ENCODE measurements around the gene NTHL1.

- TF ChIP-seq, protein P1, sequence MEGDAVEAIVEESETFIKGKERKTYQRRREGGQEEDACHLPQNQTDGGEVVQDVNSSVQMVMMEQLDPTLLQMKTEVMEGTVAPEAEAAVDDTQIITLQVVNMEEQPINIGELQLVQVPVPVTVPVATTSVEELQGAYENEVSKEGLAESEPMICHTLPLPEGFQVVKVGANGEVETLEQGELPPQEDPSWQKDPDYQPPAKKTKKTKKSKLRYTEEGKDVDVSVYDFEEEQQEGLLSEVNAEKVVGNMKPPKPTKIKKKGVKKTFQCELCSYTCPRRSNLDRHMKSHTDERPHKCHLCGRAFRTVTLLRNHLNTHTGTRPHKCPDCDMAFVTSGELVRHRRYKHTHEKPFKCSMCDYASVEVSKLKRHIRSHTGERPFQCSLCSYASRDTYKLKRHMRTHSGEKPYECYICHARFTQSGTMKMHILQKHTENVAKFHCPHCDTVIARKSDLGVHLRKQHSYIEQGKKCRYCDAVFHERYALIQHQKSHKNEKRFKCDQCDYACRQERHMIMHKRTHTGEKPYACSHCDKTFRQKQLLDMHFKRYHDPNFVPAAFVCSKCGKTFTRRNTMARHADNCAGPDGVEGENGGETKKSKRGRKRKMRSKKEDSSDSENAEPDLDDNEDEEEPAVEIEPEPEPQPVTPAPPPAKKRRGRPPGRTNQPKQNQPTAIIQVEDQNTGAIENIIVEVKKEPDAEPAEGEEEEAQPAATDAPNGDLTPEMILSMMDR (tag by site-specific recombination; IDR thresholded peaks at IDR 0.05): no peak
- TF ChIP-seq KLF9 (tag by site-specific recombination; IDR thresholded peaks at IDR 0.05; ENCODE audit: low read depth) (no peak), ZBTB26 (tag by site-specific recombination; optimal IDR thresholded peaks at IDR 0.05) (no peak), ZNF555 (tag by site-specific recombination; conservative IDR thresholded peaks at IDR 0.05) (no peak), ZNF76 (tag by site-specific recombination; IDR thresholded peaks at IDR 0.05; ENCODE audit: borderline replicate concordance, low read depth) (no peak), ZNF184 (tag by site-specific recombination; IDR thresholded peaks at IDR 0.05) (no peak), FEZF1 (tag by site-specific recombination; IDR thresholded peaks at IDR 0.05) (no peak), REPIN1 (tag by site-specific recombination; IDR thresholded peaks at IDR 0.05; ENCODE audit: low read depth) (no peak)
- TF ChIP-seq, protein P2, sequence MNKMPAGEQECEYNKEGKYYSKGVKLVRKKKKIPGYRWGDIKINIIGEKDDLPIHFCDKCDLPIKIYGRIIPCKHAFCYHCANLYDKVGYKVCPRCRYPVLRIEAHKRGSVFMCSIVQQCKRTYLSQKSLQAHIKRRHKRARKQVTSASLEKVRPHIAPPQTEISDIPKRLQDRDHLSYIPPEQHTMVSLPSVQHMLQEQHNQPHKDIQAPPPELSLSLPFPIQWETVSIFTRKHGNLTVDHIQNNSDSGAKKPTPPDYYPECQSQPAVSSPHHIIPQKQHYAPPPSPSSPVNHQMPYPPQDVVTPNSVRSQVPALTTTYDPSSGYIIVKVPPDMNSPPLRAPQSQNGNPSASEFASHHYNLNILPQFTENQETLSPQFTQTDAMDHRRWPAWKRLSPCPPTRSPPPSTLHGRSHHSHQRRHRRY (tag by site-specific recombination; IDR thresholded peaks at IDR 0.05): no peak
- TF ChIP-seq, protein P3, sequence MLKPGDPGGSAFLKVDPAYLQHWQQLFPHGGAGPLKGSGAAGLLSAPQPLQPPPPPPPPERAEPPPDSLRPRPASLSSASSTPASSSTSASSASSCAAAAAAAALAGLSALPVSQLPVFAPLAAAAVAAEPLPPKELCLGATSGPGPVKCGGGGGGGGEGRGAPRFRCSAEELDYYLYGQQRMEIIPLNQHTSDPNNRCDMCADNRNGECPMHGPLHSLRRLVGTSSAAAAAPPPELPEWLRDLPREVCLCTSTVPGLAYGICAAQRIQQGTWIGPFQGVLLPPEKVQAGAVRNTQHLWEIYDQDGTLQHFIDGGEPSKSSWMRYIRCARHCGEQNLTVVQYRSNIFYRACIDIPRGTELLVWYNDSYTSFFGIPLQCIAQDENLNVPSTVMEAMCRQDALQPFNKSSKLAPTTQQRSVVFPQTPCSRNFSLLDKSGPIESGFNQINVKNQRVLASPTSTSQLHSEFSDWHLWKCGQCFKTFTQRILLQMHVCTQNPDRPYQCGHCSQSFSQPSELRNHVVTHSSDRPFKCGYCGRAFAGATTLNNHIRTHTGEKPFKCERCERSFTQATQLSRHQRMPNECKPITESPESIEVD (tag by site-specific recombination; IDR thresholded peaks at IDR 0.05): no peak
Observed at GRCh38 chr16:2034696-2035430, 12.8 kb downstream of the NTHL1 start.
